Loucy (cell line): ENCODE data around the gene CSNK1G1.

Source experiments
- H2AFZ ChIP-seq: fragments of 200-600 bp; sonication (generic); 2 replicates; pipeline ENCODE4 v1.6.0; 2016; ENCODE audit warnings: antibody characterized with exemption, mild to moderate bottlenecking, low read length, moderate library complexity
- H3F3A ChIP-seq: fragments of 200-600 bp; 2 replicates; pipeline ENCODE4 v1.6.0; 2016; ENCODE audit warnings: antibody characterized with exemption, low read depth, mild to moderate bottlenecking
- H3K27me3 ChIP-seq: fragments of 200-600 bp; sonication (generic); 2 replicates; pipeline ENCODE4 v1.6.1; 2014; ENCODE audit warnings: low read length, mild to moderate bottlenecking; ENCODE audit not compliant: insufficient read depth, poor library complexity, severe bottlenecking
- H3K36me3 ChIP-seq: fragments of 200-600 bp; sonication (generic); 2 replicates; pipeline ENCODE4 v1.6.1; 2016; ENCODE audit warnings: low read length; ENCODE audit not compliant: insufficient read depth
- H3K4me1 ChIP-seq: fragments of 200-600 bp; sonication (generic); 2 replicates; pipeline ENCODE4 v1.5.1; 2014; ENCODE audit warnings: low read length, mild to moderate bottlenecking; ENCODE audit not compliant: insufficient read depth, poor library complexity, severe bottlenecking
- H3K4me2 ChIP-seq: fragments of 200-600 bp; sonication (generic); 2 replicates; pipeline ENCODE4 v1.6.0; 2014; ENCODE audit warnings: antibody characterized with exemption, low read length, low read depth, mild to moderate bottlenecking; ENCODE audit not compliant: poor library complexity, severe bottlenecking
- H3K4me3 ChIP-seq: fragments of 200-600 bp; sonication (generic); 2 replicates; pipeline ENCODE4 v1.5.1; 2014; ENCODE audit warnings: low read length, mild to moderate bottlenecking, mixed read lengths; ENCODE audit not compliant: poor library complexity, severe bottlenecking
- H3K79me2 ChIP-seq: fragments of 200-600 bp; sonication (generic); 2 replicates; pipeline ENCODE4 v1.6.1; 2014; ENCODE audit warnings: low read length; ENCODE audit not compliant: insufficient read depth
- H3K9ac ChIP-seq: fragments of 200-600 bp; sonication (generic); 2 replicates; pipeline ENCODE4 v1.6.0; 2014; ENCODE audit warnings: mild to moderate bottlenecking, low read depth, low read length, moderate library complexity; ENCODE audit not compliant: poor library complexity, severe bottlenecking
- H3K9me2 ChIP-seq: fragments of 200-600 bp; sonication (generic); replicated peaks from 2 replicates; pipeline ENCODE4 v1.6.1; 2016; ENCODE audit warnings: low read depth, low read length, mixed read lengths
- H3K9me3 ChIP-seq: fragments of 200-600 bp; sonication (generic); 2 replicates; pipeline ENCODE4 v1.6.1; 2014; ENCODE audit warnings: mild to moderate bottlenecking, antibody characterized with exemption, low read length, low read depth; ENCODE audit not compliant: insufficient read depth
- H4K20me1 ChIP-seq: fragments of 200-600 bp; sonication (generic); 2 replicates; pipeline ENCODE4 v1.6.0; 2014; ENCODE audit warnings: antibody characterized with exemption, low read length, mild to moderate bottlenecking; ENCODE audit not compliant: insufficient read depth, poor library complexity, severe bottlenecking
- EZH2phosphoT487 ChIP-seq: fragments of 200-600 bp; IDR thresholded peaks from 2 replicates; pipeline ENCODE4 v1.6.1; 2018; ENCODE audit warnings: antibody characterized with exemption, mild to moderate bottlenecking, moderate library complexity, borderline replicate concordance
- TF ChIP-seq, protein P1 (sequence below): fragments of 200-600 bp; sonication (generic); conservative IDR thresholded peaks from 2 replicates; pipeline ENCODE4 v1.5.1; 2014; ENCODE audit warnings: mild to moderate bottlenecking, antibody characterized with exemption, low read length

Gene CSNK1G1

DNA sequence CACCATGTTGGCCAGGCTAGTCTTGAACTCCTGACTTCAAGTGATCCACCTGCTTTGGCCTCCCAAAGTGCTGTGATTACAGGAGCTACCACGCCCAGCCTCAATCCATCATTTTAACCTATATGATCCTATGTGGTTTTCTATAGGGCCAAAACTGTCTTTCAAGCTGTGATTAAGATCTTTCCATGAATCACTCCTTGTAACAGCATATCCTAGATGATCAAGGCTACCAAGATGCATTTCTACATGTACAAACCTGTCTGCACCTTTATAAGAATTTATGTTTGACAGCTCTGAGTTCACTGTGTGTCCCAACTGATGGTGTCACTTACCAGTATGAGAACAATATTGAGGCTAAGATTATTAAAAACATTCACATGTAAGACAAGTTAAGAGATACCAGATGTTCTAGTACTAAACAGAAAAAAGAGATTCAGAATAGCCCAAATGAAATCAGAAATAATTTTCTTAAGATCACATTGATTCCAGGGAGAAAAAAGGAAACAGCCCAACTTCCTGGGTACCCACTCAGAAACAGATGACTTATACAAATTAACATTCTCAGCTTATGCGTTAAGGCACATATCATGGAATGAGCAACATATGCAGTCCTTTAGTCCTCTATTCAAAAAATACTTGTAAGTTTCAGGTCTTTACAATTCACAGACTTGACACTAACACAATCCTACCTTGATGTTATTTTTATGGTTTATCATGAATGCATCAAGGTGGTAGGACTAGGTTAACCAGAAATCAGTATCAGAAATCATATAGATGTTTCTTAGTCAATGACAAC lies 168.4 kb downstream of the CSNK1G1 start:
- Histone ChIP-seq H3K27me3 (no peaks in the 10 kb centered on the region), H3K9ac (no peak overlapping the region), H3K36me3 (peaks cover 53% of the 10 kb centered on the region), H3K9me2 (no peaks in the 10 kb centered on the region), H3K79me2 (no peaks in the 10 kb centered on the region), H3K9me3 (no peaks in the 10 kb centered on the region), H3K4me2 (no peak overlapping the region), H3F3A (no peaks in the 10 kb centered on the region; the same call in 1 of the 2 replicates), H3K4me1 (no peaks in the 10 kb centered on the region), H2AFZ (no peak overlapping the region), H4K20me1 (no peaks in the 10 kb centered on the region), H3K4me3 (no peak overlapping the region)
- TF ChIP-seq, protein P1, sequence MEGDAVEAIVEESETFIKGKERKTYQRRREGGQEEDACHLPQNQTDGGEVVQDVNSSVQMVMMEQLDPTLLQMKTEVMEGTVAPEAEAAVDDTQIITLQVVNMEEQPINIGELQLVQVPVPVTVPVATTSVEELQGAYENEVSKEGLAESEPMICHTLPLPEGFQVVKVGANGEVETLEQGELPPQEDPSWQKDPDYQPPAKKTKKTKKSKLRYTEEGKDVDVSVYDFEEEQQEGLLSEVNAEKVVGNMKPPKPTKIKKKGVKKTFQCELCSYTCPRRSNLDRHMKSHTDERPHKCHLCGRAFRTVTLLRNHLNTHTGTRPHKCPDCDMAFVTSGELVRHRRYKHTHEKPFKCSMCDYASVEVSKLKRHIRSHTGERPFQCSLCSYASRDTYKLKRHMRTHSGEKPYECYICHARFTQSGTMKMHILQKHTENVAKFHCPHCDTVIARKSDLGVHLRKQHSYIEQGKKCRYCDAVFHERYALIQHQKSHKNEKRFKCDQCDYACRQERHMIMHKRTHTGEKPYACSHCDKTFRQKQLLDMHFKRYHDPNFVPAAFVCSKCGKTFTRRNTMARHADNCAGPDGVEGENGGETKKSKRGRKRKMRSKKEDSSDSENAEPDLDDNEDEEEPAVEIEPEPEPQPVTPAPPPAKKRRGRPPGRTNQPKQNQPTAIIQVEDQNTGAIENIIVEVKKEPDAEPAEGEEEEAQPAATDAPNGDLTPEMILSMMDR, result no peak
- TF ChIP-seq EZH2phosphoT487, result no peak

DNA sequence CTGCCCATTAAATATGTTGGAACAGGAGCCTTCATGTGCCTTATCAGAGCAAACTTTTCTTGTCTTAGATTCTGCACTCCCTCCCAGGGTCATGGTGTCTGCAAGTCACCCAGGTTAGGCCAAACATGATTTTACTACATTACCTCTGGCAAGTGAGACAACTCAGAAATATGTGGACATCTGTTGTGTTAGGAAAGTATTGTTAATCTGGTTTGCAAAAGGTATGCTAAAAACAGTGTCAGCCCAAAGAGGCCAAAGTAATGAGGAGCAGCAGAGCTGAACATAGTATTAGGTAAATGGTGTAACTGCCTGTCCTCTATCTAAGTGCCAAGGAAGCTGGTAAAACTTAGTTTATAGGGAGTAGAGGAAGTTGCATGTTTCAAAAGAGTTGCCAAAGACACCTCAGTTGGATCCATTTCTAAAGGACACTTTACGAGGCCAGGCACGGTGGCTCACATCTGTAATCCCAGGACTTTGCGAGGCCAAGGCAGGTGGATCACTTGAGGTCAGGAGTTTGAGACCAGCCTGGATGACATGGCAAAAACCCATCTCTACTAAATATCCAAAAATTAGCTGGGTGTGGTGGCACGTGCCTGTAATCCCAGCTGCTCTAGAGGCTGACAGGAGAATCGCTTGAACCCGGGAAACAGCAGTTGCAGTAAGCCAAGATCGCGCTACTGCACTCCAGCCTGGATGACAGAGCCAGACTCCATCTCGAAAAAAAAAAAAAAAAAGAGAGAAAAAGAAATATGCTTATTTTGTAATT lies 170.6 kb downstream of the CSNK1G1 start:
- Histone ChIP-seq H3K4me1 (no peaks in the 10 kb centered on the region), H3K9me3 (no peaks in the 10 kb centered on the region)

DNA sequence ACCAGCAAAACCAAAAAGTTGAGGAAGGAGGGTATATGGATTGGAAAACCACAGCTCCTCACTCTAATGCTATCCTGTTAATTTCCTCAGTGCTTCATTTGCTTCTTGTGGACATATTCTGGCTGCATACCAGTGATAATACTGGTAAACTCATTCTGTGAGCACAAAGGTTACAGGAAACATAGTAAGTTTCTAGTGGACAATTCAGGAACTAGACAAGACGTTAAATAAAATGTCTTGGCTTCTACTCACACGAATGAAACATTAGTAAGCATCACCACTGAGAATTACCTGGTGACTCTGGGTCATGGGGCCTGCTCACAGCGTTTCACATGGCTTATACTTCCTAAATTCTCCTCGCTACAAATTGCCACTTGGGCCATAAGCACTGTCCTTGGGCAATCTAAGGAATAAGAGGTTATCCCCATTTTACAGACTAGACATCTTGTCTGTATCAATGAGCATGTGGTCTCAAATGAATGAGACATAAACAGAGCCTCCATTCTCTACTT lies 173.1 kb downstream of the CSNK1G1 start:
- Histone ChIP-seq H3K27me3 (no peaks in the 10 kb centered on the region), H3K36me3 (peaks cover 60% of the 10 kb centered on the region), H3K9me3 (no peaks in the 10 kb centered on the region)

More for the DNA sequence above, 170.6 kb downstream of the CSNK1G1 start:
- H4K20me1 ChIP-seq, result no peaks in the 10 kb centered on the region
- H2AFZ ChIP-seq, result no peak overlapping the region
- H3K27me3 ChIP-seq, result no peaks in the 10 kb centered on the region
- H3K9me2 ChIP-seq, result no peaks in the 10 kb centered on the region
- H3K36me3 ChIP-seq, result peaks cover 57% of the 10 kb centered on the region
- H3K9ac ChIP-seq, result no peak overlapping the region
- H3K4me2 ChIP-seq, result no peak overlapping the region
- no peaks in the 10 kb centered on the region for H3K79me2 ChIP-seq
- no peak for TF ChIP-seq EZH2phosphoT487
- TF ChIP-seq, protein P1, result no peak
- H3K4me3 ChIP-seq, result no peak overlapping the region
- no peaks in the 10 kb centered on the region; the same call in 1 of the 2 replicates for H3F3A ChIP-seq

More for the DNA sequence above, 173.1 kb downstream of the CSNK1G1 start:
- Histone ChIP-seq H4K20me1 (no peaks in the 10 kb centered on the region), H3K79me2 (no peaks in the 10 kb centered on the region), H3K9ac (no peak overlapping the region), H3F3A (no peaks in the 10 kb centered on the region; the same call in 1 of the 2 replicates), H3K4me1 (no peaks in the 10 kb centered on the region), H3K4me2 (no peak overlapping the region), H2AFZ (no peak overlapping the region), H3K4me3 (no peak overlapping the region), H3K9me2 (no peaks in the 10 kb centered on the region)
- TF ChIP-seq EZH2phosphoT487, result no peak
- TF ChIP-seq, protein P1, result no peak
